Measurements from ENCODE around the gene IFI16.

- TF ChIP-seq MAX (IDR thresholded peaks at IDR 0.05; ENCODE audit: low read depth, low read length) (no peak), NR2C2 (IDR thresholded peaks at IDR 0.05; ENCODE audit: borderline replicate concordance, control insufficient read depth, insufficient read length, low read depth) (no peak), SUZ12 (IDR thresholded peaks at IDR 0.05; ENCODE audit: unreplicated experiment) (no peak), CREM (IDR thresholded peaks at IDR 0.05; ENCODE audit: low read depth) (no peak), CTCF (IDR thresholded peaks at IDR 0.05 in 2 of 3, conservative IDR thresholded peaks at IDR 0.05 in 1 of 3; ENCODE audit: control insufficient read depth in 2 of 3, extremely low read depth in 1 of 3, insufficient read depth in 1 of 3, low read depth in 3 of 3, low read length in 3 of 3) (no peak), USF2 (IDR thresholded peaks at IDR 0.05; ENCODE audit: borderline replicate concordance, low read depth, low read length) (no peak), HDGF (IDR thresholded peaks at IDR 0.05) (no peak), POLR2A (IDR thresholded peaks at IDR 0.05; ENCODE audit: low read depth, low read length) (no peak)
Measured at GRCh38 chr1:158979229-158979628, 30.5 kb upstream of the IFI16 start.
